GM12874 (cell line): Measurements from ENCODE around the gene MYOF.

Source experiments
- TF ChIP-seq, protein P1 (sequence below): IDR thresholded peaks from 2 replicates; pipeline ENCODE4 v1.5.1; 2011; ENCODE audit warnings: low read depth, mild to moderate bottlenecking, control low read depth, low read length, moderate library complexity; ENCODE audit not compliant: insufficient read depth

Gene MYOF

DNA sequence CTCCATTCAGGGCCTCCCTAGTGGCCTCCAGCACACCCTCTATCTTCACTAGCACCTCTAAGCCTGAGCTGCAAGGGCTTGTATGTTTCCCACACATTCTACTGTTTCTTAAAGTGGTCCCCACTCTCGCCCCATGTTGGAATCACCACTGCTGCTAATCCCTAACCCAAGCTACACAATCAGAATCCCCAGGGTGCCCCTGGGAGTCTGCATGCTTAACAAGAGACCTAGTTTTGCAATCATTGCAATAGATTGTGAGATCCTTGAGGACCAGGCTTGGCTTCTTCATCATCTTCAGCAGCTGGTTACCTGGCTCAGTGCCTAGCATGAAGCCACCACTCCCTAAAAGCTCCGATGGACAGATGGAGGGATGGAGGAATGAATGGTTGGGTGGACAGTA is 113.9 kb downstream of the MYOF start:
- TF ChIP-seq, protein P1, sequence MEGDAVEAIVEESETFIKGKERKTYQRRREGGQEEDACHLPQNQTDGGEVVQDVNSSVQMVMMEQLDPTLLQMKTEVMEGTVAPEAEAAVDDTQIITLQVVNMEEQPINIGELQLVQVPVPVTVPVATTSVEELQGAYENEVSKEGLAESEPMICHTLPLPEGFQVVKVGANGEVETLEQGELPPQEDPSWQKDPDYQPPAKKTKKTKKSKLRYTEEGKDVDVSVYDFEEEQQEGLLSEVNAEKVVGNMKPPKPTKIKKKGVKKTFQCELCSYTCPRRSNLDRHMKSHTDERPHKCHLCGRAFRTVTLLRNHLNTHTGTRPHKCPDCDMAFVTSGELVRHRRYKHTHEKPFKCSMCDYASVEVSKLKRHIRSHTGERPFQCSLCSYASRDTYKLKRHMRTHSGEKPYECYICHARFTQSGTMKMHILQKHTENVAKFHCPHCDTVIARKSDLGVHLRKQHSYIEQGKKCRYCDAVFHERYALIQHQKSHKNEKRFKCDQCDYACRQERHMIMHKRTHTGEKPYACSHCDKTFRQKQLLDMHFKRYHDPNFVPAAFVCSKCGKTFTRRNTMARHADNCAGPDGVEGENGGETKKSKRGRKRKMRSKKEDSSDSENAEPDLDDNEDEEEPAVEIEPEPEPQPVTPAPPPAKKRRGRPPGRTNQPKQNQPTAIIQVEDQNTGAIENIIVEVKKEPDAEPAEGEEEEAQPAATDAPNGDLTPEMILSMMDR, result no peak

DNA sequence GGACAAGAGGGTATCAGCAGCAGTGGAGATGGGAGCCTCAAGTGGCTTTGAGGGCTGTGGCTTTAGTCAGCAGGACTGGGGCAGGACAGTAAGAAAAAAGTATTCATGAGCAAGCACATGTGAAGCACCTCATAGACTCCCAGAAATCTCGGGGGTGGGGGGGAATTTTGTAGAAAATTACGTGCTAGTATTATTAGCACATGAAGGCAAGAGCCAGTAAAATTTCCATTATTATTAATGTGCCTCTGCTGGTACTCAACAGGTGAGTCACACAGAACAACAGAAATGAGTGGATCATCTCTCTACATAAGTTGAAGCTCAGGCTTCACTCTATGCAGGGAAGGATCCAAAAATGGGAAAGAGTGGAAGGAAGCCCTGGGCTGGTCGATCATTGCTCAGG is 114.5 kb downstream of the MYOF start:
- TF ChIP-seq, protein P1, result no peak

DNA sequence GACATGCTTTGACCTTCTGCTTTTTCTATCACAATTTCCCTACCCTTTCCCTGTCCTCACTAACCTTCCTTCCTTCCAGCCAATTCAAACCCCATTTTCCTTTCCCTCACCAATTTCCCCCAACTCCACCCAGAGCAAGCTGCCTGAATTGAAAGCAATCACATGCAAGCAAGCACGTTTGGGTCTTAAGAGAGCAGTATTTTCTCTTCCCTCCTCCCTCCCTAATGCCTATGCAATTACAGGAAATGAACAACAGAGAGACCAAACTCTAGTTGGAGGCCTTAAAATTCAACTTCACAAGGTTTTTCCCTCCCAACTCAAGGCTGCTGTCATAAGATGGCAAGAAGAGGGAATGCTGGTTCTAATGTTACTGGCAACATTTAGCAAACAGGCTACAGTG is 117.2 kb downstream of the MYOF start:
- TF ChIP-seq, protein P1, result no peak

DNA sequence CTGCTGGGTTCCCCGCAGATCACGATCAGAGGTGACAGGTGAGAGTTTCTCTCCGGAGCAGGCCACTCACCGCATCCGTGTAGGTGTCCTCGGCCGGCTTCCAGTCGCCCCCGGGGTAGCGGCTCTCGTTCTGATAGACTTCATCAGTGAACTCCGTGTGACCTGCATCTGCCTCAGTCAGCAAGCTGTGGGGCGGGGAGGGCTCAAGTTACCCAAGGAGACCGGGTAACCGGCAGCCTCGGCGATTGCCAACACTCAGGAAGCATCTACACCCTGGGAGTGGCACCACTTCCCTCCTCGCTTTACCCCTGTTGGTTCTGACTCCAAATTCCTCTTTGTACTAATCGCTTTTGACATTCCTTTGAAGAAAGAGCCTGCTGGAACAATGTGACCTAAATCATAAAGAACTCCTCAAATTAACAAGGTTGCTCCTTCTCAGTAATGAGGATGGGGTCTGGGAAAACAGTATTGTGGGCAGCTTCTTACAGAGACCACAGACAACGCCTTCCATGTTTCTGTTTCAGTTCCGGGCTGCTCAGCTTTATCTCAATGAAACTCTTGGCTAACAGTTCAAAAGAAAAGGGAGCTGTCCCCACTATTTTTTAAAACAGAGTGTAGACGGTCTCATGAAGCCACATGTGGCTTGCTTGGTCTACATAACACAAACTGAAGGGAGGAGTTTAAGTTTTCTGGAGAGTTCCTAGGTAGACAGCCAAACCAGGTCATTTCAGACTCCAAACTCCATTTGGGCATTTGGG is 118.1 kb downstream of the MYOF start:
- TF ChIP-seq, protein P1, result no peak

DNA sequence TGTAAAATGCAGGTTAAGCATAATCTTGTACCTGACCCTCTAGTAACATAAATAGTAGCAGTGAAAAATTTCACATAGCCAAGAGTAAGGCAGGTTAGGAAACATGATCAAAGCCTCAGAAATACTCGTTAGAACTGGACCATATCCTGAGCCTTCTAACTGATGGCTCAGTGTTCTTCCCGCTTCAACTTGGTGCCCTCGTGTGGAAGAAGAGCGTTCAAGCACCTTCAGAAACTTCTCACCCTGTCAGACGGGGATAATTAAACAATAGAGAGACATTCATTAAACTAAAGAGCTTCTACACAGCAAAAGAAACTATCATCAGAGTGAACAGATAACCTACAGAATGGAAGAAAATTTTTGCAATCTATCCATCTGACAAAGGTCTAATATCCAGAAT is 124.5 kb downstream of the MYOF start:
- TF ChIP-seq, protein P1, result peak; percentile 46

DNA sequence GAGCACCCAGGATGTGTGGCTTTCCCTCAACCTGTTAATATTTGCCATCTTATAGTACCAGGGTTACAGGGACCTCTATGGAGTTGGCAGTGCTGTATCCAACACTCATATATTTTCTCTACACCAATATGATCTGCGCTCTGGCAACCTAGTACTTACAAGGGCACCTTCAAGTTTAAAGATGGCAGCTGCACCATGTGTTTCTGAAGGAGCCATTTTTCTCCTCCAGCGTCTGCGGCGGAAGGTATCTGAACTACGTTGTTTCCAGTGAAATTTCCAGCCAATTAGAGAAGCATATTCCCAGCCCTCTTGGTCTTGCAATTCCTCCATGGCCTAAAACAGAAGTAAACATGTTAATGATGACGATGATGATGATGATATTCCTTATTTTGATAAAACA is 125.6 kb downstream of the MYOF start:
- TF ChIP-seq, protein P1, result no peak

DNA sequence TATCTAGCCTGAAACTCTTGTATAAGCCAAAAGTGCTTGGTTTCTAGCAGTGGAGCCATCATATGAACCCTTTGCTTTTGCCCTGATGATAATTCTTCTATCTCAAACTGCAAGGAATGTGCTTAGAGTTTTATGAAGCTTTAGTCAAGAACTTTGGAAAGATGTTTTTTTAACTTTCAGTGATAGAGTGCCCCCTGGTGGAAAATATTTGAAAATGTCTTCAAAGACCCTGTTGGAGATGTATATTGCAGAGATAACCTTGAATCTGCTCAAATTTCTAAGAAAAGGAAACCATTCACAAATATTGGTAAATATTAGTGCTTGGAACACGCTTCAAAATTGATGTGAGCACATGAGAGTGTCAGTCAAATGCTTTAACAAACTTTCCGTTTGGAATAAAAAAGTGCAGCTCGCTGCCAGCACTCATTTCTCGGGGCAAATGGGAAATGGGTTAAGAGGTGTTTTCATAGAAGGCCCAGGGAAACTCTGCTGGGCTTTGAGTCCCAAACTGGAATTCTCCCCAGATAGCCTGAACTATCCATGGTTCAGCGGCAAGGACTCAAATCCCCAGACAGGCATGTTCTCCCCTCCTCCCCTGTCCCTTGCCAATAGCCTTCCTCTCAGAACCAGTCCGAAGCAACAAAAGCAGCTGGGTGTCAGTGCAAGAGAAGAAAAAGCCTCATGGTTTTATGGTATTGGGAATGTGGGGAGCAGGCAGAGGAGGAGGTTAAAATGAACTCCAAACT is 129.3 kb downstream of the MYOF start:
- TF ChIP-seq, protein P1, result 0 out of 2 replicates have a peak, but pooled peaks have one; percentile 26
